Chondrocyte (in vitro differentiated cells): ENCODE measurements around the gene SH3BP5. TPM values are rescaled to one million over a fixed set of nuclear protein-coding genes. Genes with fewer than 3 reads are reported as not detected.

Experiments
- DNase-seq: peaks from one replicate; pipeline ENCODE4 v3.0.0; 2021; ENCODE audit warnings: mixed read lengths, low spot score
- H3K27ac Mint-ChIP-seq: one replicate; pipeline ENCODE4 v1.8.0; 2021; ENCODE audit warnings: mild to moderate bottlenecking, moderate library complexity, mixed read lengths; ENCODE audit not compliant: unreplicated experiment
- H3K27me3 Mint-ChIP-seq: 2 replicates; pipeline ENCODE4 v1.8.0; 2021; ENCODE audit warnings: low read depth, mixed read lengths
- H3K36me3 Mint-ChIP-seq: 2 replicates; pipeline ENCODE4 v1.8.0; 2021; ENCODE audit warnings: low read depth, mixed read lengths
- H3K4me1 Mint-ChIP-seq: 2 replicates; pipeline ENCODE4 v1.8.0; 2021; ENCODE audit warnings: low read depth, mild to moderate bottlenecking, mixed read lengths
- H3K4me3 Mint-ChIP-seq: one replicate; pipeline ENCODE4 v1.8.0; 2021; ENCODE audit warnings: mild to moderate bottlenecking, moderate library complexity, mixed read lengths; ENCODE audit not compliant: unreplicated experiment
- H3K9me3 Mint-ChIP-seq: 2 replicates; pipeline ENCODE4 v1.8.0; 2021; ENCODE audit warnings: low read depth, mixed read lengths
- total RNA-seq: library from RNA; stranded (reverse); gene quantifications from 3 replicates; pipeline ENCODE4 v1.2.1, GENCODE V29; 2021
- TF ChIP-seq, protein P1 (sequence below): fragments of 200-600 bp; sonication (generic); IDR thresholded peaks from 2 replicates; pipeline ENCODE4 v1.5.0; 2021; ENCODE audit warnings: antibody characterized with exemption, mild to moderate bottlenecking, moderate library complexity

The SH3BP5 gene
- total RNA-seq, 1 donor from 2014 or later, result 13.5 TPM

DNA sequence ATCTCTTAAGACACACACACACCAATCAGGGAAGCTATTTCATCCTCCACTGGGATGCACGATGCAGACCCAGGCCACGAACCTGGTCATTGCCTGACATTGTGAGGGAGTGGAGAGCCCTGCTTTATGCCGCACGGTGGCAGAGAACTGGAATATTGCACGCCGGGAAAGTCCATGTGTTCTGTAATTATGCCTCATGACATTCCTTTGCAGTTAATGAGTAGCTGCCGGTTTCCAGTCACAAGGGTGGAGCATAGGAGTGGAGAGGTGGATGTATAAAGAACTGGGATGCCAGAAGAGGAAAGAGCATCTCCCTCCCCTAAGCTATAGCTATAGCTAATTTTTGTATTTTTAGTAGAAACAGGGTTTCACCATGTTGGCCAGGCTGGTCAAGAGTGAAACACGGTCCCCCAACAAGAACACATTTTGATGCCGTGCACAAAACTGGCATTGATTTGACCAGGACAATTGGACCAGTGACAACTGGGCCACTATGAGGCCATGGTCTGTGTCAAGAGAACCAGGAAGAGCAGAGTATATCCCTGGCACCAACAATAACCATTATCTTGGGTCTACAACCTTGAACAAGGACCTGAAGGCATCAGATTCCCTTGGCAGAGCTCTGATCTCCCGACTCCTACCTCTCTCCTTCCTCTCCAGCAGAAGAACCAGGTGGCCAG lies 51.4 kb downstream of the SH3BP5 start:
- TF ChIP-seq, protein P1, sequence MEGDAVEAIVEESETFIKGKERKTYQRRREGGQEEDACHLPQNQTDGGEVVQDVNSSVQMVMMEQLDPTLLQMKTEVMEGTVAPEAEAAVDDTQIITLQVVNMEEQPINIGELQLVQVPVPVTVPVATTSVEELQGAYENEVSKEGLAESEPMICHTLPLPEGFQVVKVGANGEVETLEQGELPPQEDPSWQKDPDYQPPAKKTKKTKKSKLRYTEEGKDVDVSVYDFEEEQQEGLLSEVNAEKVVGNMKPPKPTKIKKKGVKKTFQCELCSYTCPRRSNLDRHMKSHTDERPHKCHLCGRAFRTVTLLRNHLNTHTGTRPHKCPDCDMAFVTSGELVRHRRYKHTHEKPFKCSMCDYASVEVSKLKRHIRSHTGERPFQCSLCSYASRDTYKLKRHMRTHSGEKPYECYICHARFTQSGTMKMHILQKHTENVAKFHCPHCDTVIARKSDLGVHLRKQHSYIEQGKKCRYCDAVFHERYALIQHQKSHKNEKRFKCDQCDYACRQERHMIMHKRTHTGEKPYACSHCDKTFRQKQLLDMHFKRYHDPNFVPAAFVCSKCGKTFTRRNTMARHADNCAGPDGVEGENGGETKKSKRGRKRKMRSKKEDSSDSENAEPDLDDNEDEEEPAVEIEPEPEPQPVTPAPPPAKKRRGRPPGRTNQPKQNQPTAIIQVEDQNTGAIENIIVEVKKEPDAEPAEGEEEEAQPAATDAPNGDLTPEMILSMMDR, result no peak
- no peaks in the 10 kb centered on the region for H3K9me3 Mint-ChIP-seq
- H3K27ac Mint-ChIP-seq, result no peak overlapping the region
- H3K4me1 Mint-ChIP-seq, result no peaks in the 10 kb centered on the region
- DNase-seq, result no peak
- H3K27me3 Mint-ChIP-seq, result no peaks in the 10 kb centered on the region
- no peaks in the 10 kb centered on the region for H3K36me3 Mint-ChIP-seq
- H3K4me3 Mint-ChIP-seq, result no peak overlapping the region

DNA sequence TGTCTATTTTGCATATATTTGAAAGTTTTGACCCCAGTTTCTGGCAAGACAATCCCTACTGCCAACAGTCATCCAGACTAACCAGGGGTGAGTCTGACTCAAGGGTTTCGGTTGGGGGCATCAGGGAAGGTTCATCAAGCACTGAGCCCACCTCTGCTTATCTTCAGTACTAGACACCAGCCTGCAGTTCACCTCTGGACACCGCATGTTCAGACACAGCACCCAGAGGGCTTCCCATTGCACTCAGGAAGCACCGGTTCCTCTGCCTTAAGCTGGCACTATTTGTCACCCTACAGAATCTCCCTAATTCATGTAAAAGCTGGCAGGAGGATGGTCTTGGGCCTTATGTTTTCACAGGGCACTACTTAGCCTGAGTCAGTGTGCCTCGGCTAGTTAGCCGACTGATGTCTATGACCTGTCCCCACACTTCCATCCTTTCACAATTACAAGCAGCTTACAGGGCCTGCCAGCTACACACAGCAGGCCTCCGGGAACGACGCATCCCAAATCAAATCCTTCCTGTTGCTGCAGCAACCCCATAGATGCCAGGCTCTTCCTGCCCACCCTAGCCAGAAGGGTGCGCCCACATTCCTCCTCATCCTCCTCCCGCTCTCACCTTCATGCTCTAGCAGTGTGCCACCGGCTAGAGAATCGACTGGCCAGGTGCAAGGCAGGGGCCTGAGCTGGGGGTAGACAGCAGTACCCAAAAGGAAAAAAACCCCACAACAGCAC lies 52.5 kb downstream of the SH3BP5 start:
- TF ChIP-seq, protein P1, result no peak
- Mint-ChIP-seq H3K36me3 (no peaks in the 10 kb centered on the region), H3K27me3 (no peaks in the 10 kb centered on the region), H3K27ac (no peak overlapping the region), H3K9me3 (no peaks in the 10 kb centered on the region), H3K4me1 (no peaks in the 10 kb centered on the region), H3K4me3 (no peak overlapping the region)
- DNase-seq, result no peak

DNA sequence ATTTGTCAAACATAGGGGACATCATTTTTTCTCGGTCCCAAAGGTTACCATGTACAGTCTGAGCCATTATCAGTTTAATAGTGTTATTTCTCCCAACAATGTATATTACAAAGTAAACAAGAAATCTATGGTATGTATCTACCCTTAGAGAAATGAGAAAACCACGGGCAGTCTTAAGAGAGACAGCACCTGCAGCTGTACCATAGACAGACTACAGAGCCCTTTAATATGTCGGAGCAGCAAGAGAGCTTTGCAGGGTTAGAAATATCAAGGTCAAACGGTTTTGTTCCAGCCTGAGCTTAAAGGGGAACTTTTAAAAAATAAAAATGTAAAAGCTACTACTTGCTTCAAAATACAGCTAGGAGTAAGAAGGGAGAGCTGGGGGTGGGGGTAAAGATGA lies 53.2 kb downstream of the SH3BP5 start:
- H3K9me3 Mint-ChIP-seq, result no peaks in the 10 kb centered on the region
- no peak overlapping the region for H3K4me3 Mint-ChIP-seq
- no peak overlapping the region for H3K27ac Mint-ChIP-seq
- no peaks in the 10 kb centered on the region for H3K27me3 Mint-ChIP-seq
- no peak for DNase-seq
- H3K36me3 Mint-ChIP-seq, result no peaks in the 10 kb centered on the region
- TF ChIP-seq, protein P1, result no peak
- H3K4me1 Mint-ChIP-seq, result no peaks in the 10 kb centered on the region

DNA sequence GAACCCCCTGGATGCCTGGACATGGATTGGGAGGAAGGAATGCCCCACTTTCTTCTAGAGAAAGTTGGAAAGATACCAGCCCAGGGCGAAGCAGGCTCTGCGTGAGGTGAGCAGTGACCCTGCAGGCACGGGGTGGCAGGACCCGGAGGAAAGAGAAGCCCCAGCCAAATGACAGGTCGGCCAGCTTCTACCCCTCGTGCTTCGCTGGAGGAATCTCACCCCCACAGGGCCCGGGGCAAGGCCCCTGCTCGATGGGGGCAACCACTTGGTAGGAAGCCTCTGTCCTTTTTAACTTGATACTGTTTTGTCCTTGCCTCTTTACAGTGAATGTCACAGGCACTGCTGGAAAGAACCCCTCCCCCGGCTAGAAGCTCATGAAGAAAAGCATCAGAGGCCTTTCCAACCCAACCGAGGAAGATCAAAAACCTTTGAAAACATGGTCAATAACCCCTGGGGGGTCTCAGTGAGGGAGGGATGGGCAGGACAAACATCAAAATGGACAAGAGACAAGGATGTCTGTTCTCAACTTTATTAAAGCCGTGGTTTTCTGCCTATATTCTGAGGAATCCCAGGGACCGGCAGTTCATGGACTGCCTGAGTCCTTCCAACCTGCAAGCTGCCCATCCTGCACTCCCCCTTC lies 54.4 kb downstream of the SH3BP5 start:
- TF ChIP-seq, protein P1, result no peak
- H3K36me3 Mint-ChIP-seq, result no peaks in the 10 kb centered on the region
- H3K27ac Mint-ChIP-seq, result no peak overlapping the region
- H3K4me3 Mint-ChIP-seq, result no peak overlapping the region
- H3K9me3 Mint-ChIP-seq, result no peaks in the 10 kb centered on the region
- DNase-seq, result no peak
- H3K4me1 Mint-ChIP-seq, result no peaks in the 10 kb centered on the region
- no peaks in the 10 kb centered on the region for H3K27me3 Mint-ChIP-seq

DNA sequence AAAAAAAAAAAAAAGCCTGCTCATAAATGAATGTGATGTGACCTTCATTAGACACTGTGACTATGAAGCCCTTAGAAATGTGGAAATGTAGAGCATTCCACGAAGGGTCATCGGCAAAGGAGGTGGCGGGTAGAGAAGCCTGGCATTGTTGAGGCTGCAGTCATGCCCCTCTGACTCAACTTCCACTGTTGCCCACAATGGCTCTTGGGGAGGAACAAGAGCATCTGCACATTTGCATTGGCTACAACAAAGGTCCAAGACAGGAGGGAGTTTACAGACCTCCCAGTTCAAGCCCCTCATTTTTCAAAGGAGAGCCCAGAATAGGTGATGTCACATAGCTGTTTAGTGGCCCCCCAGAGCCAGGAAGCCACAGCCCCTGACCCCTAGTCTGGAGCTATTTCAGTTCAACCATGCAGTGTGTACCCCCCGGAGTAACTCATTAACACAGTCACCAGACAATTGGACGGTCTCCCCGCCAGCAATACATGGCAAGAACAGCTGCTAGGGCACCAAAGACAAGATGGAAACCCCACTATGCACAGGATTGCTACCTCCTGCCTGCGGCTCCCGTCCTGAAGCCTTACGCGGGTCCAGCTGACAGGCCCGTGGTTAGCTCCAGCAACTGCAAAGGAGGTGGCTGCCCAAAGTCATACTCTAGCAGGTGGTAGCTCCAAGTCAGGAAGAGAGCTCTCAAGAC lies 56.2 kb downstream of the SH3BP5 start:
- Mint-ChIP-seq H3K9me3 (no peaks in the 10 kb centered on the region), H3K27ac (no peak overlapping the region)
- DNase-seq, result no peak

More for the DNA sequence above, 56.2 kb downstream of the SH3BP5 start:
- no peaks in the 10 kb centered on the region for H3K4me1 Mint-ChIP-seq
- no peaks in the 10 kb centered on the region for H3K27me3 Mint-ChIP-seq
- no peaks in the 10 kb centered on the region for H3K36me3 Mint-ChIP-seq
- TF ChIP-seq, protein P1, result no peak
- H3K4me3 Mint-ChIP-seq, result no peak overlapping the region
